Activated CD4-positive, alpha-beta T cell treated with anti-CD3 and anti-CD28 coated beads, Interleukin-2, amount 10 ng/mL, durations not matched to agents 7 days and 5 days (primary cell): ENCODE results near the gene ADH5. TPM values are rescaled to one million over a fixed set of nuclear protein-coding genes. Genes with fewer than 3 reads are reported as not detected.
A peak's percentile ranks its signal among the peaks of the same experiment; 100 is the strongest.

Source experiments
- CTCF ChIA-PET: fragments of 350-600 bp; sonication (Branson Sonifier 250); formaldehyde crosslinking; loops from one replicate; lab custom pipeline; 2021; ENCODE audit warnings: antibody characterized with exemption; lab: Charles Lee
- POLR2A ChIA-PET: fragments of 350-600 bp; sonication (Branson Sonifier 250); formaldehyde crosslinking; loops from one replicate; lab custom pipeline; 2021; ENCODE audit warnings: antibody characterized with exemption; lab: Charles Lee
- DNase-seq: peaks from one replicate; pipeline ENCODE4 v3.0.0-alpha.2; 2020
- H3K27ac Mint-ChIP-seq: one replicate; pipeline ENCODE4 v1.8.0; 2021; ENCODE audit warnings: mild to moderate bottlenecking, moderate library complexity, mixed read lengths
- H3K27me3 Mint-ChIP-seq: one replicate; pipeline ENCODE4 v1.8.0; 2021; ENCODE audit warnings: mixed read lengths
- H3K36me3 Mint-ChIP-seq: one replicate; pipeline ENCODE4 v1.8.0; 2021; ENCODE audit warnings: low read depth, mixed read lengths
- H3K4me1 Mint-ChIP-seq: one replicate; pipeline ENCODE4 v1.8.0; 2021; ENCODE audit warnings: mixed read lengths
- H3K4me3 Mint-ChIP-seq: one replicate; pipeline ENCODE4 v1.8.0; 2021; ENCODE audit warnings: mild to moderate bottlenecking, moderate library complexity, mixed read lengths
- H3K9me3 Mint-ChIP-seq: one replicate; pipeline ENCODE4 v1.8.0; 2021; ENCODE audit warnings: mixed read lengths
- total RNA-seq, 2 experiments: library from RNA; stranded (reverse); gene quantifications; one replicate each; pipeline ENCODE4 v1.2.3, GENCODE V29; 2021

The ADH5 gene
- total RNA-seq, 2 experiments from 2014 or later = 105 to 120 TPM

DNA sequence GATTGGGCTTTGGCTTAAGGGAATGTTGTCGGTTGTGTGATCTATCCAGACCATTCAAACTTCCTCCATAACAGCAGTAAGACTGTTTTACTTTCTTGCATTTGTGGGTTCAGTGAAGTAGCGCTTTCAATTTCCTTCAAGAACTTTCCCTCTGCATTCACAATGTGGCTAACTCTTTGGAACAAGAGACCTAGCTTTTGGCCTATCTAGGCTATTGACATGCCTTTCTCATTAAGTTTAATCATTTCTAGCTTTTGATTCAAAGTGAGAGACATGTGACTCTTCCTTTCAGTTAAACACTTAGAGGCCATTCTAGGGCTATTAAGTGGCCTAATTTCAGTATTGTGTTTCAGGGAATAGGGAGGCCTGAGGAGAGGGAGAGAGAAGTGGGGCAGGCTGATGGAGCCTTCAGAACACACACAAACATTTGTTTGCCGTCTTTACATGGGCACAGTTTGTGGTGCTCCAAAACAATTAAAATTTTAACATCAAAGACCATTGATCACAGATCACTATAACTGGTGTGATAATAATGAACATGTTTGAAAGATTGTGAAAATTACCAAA lies 34.1 kb downstream of the ADH5 start:
- Mint-ChIP-seq H3K9me3 (peaks cover 2% of the 10 kb centered on the region), H3K36me3 (peaks cover 50% of the 10 kb centered on the region), H3K4me1 (peaks cover 53% of the 10 kb centered on the region), H3K4me3 (no peak overlapping the region), H3K27ac (peak overlapping the region; percentile 65), H3K27me3 (no peaks in the 10 kb centered on the region)
- DNase-seq = no peak
- ChIA-PET POLR2A (no interaction called here), CTCF (interaction anchor here (0.6 to 1.0 kb wide), 2 partner anchors 15 to 587 kb away, joined by 3 to 5 read pairs; no protein-coding TSS in a partner anchor)

DNA sequence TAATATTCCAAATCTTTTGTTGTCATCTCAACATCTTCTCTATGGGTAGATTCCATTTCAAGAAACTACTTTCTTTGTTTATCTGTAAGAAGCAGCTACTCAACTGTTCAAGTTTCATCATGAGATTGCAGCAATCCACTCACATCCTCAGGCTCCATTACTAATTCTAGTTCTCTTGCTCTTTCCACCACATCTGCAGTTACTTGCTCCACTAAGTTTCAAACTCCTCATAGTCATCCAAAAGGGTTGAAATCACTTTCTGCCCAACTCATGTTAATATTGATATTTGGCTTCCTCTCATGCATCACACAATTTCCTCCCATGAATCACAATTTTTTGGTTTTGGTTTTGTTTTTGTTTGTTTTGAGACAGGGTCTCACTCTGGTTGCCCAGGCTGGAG lies 35.7 kb downstream of the ADH5 start:
- DNase-seq = no peak
- Mint-ChIP-seq H3K4me3 (no peak overlapping the region), H3K9me3 (peaks cover 2% of the 10 kb centered on the region), H3K4me1 (peaks cover 53% of the 10 kb centered on the region), H3K27ac (peak overlapping the region; percentile 9), H3K27me3 (no peaks in the 10 kb centered on the region), H3K36me3 (peaks cover 56% of the 10 kb centered on the region)
- ChIA-PET POLR2A (interaction anchor here (0.7 kb wide), 1 partner anchor 9 kb away, joined by 3 read pairs; no protein-coding TSS in a partner anchor), CTCF (interaction anchor here (1.0 to 1.1 kb wide), 2 partner anchors 58 to 124 kb away, joined by 3 read pairs; partner anchors contain the start of genes EIF4E and METAP1)

DNA sequence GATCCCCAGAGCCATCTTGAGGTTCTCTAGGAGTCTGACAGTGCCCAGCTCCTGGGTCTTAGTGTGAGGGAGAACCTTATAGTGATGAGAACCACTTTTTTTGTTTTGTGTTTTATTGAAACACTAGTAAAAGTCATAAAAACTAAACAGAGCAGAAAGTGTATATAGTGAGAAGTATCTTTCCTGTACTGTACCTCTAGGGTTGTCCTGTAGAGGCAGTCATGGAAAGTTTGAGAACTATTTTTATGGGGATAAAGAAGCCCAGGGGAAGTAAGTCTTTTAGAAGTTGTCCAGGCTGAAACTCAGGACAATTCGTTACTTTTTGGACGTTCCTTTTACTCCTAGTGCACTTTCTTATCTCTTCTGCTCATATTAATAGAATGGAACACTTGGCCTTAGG lies 40.9 kb downstream of the ADH5 start:
- Mint-ChIP-seq H3K9me3 (peaks cover 8% of the 10 kb centered on the region), H3K27me3 (no peaks in the 10 kb centered on the region), H3K4me3 (no peak overlapping the region), H3K27ac (peak overlapping the region; percentile 26), H3K4me1 (peaks cover 31% of the 10 kb centered on the region), H3K36me3 (peaks cover 75% of the 10 kb centered on the region)
- no peak for DNase-seq
- POLR2A ChIA-PET = no interaction called here
- CTCF ChIA-PET = interaction anchor here (0.9 to 1.5 kb wide), 2 partner anchors 9 to 39 kb away, joined by 3 to 4 read pairs; no protein-coding TSS in a partner anchor

- CTCF ChIA-PET = interaction anchor here (0.7 to 1.7 kb wide), 2 partner anchors 13 to 48 kb away, joined by 3 to 7 read pairs; partner anchors contain the start of gene METAP1
- no peaks in the 10 kb centered on the region for H3K27me3 Mint-ChIP-seq
- peak overlapping the region; percentile 35 for H3K4me3 Mint-ChIP-seq
- H3K27ac Mint-ChIP-seq = peak overlapping the region; percentile 83
- H3K4me1 Mint-ChIP-seq = peaks cover 17% of the 10 kb centered on the region
- H3K36me3 Mint-ChIP-seq = peaks cover 69% of the 10 kb centered on the region
- peaks cover 12% of the 10 kb centered on the region for H3K9me3 Mint-ChIP-seq
- DNase-seq = peak; percentile 13
- POLR2A ChIA-PET = interaction anchor here (0.5 to 0.6 kb wide), 2 partner anchors 10 to 355 kb away, joined by 3 to 5 read pairs; no protein-coding TSS in a partner anchor
Observed at GRCh38 chr4:99043346-99043745, 45.2 kb downstream of the ADH5 start.

GRCh38 chr4:99038213-99038612 lies 50.4 kb downstream of the ADH5 start:
- Mint-ChIP-seq H3K4me1 (peaks cover 13% of the 10 kb centered on the region), H3K36me3 (peaks cover 70% of the 10 kb centered on the region)
- POLR2A ChIA-PET = no interaction called here

DNA sequence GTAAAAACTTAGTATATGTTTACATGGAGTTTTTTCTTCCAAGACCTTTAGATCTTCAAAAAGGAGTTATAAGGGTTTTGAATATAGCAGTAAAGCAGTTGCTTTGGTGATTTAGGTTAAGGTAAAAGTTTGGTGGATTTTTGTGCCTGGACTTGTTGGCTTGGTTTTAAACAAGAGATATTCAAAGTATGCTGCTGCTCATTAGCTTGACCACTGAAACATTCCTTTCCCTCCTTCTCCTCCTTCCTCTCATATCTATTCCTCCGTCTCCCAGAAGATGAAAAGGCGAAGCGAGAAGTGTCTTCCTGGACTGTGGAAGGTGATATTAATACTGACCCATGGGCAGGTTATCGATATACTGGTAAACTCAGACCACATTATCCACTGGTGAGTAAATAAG lies 54.6 kb downstream of the ADH5 start:
- ChIA-PET POLR2A (interaction anchor here (0.6 kb wide), 1 partner anchor 22 kb away, joined by 7 read pairs; no protein-coding TSS in a partner anchor), CTCF (no interaction called here)
- peaks cover 13% of the 10 kb centered on the region for H3K9me3 Mint-ChIP-seq
- H3K27ac Mint-ChIP-seq = no peak overlapping the region
- peaks cover 15% of the 10 kb centered on the region for H3K4me1 Mint-ChIP-seq
- H3K27me3 Mint-ChIP-seq = no peaks in the 10 kb centered on the region
- no peak overlapping the region for H3K4me3 Mint-ChIP-seq
- H3K36me3 Mint-ChIP-seq = peaks cover 69% of the 10 kb centered on the region
- DNase-seq = no peak

More at GRCh38 chr4:99038213-99038612, 50.4 kb downstream of the ADH5 start:
- Mint-ChIP-seq H3K4me3 (no peak overlapping the region), H3K27me3 (no peaks in the 10 kb centered on the region), H3K27ac (no peak overlapping the region), H3K9me3 (peaks cover 17% of the 10 kb centered on the region)
- DNase-seq = no peak
- CTCF ChIA-PET = no interaction called here

GRCh38 chr4:99029852-99030251 lies 58.7 kb downstream of the ADH5 start:
- ChIA-PET CTCF (interaction anchor here (1.1 to 1.6 kb wide), 3 partner anchors 10 to 34 kb away, joined by 3 to 4 read pairs (median 4); partner anchors contain the start of gene METAP1), POLR2A (no interaction called here)
- Mint-ChIP-seq H3K27me3 (no peaks in the 10 kb centered on the region), H3K4me1 (peaks cover 15% of the 10 kb centered on the region), H3K4me3 (no peak overlapping the region), H3K9me3 (peaks cover 3% of the 10 kb centered on the region), H3K27ac (no peak overlapping the region), H3K36me3 (peaks cover 36% of the 10 kb centered on the region)
- no peak for DNase-seq

DNA sequence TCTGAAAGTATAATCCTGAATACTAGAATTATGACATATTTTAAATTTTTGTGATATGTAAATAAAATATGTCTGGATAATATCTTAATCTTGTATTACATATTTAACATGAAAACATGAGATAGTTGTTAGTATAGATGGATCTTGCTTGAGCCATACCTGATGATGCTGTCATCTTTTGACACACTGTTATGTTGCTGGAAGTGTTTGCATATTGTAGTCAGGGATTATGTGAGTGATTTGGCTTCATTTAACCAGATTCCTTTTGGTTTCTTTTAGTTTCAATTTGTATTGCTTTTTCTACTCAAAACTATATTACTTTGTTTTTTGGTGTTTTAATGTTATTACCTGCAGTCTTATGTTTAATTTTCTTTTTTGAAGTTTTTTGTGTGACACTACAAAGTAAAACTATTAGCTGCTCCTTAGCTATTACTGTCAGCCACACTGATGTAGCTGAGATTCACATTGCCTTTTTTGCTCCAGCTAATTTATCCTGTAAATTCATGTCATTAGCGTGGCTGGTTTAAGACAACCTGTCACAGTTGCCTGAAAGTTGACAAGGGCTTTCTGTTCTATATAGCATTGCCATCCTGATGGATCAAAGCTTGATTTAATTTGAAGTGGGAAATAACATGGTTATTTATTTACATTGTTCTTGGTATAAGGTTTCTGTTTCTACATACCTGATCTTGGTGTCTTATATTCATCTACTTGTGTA lies 59.4 kb downstream of the ADH5 start:
- Mint-ChIP-seq H3K27ac (no peak overlapping the region), H3K36me3 (peaks cover 30% of the 10 kb centered on the region), H3K9me3 (peaks cover 3% of the 10 kb centered on the region), H3K4me3 (no peak overlapping the region), H3K4me1 (peaks cover 21% of the 10 kb centered on the region), H3K27me3 (no peaks in the 10 kb centered on the region)
- ChIA-PET POLR2A (no interaction called here), CTCF (interaction anchor here (1.1 to 1.6 kb wide), 3 partner anchors 11 to 33 kb away, joined by 3 to 4 read pairs (median 4); partner anchors contain the start of gene METAP1)
- no peak for DNase-seq

GRCh38 chr4:99028187-99028586 lies 60.4 kb downstream of the ADH5 start:
- H3K4me3 Mint-ChIP-seq = no peak overlapping the region
- DNase-seq = no peak
- H3K27ac Mint-ChIP-seq = no peak overlapping the region
- ChIA-PET CTCF (no interaction called here), POLR2A (no interaction called here)
- H3K27me3 Mint-ChIP-seq = no peaks in the 10 kb centered on the region
- H3K9me3 Mint-ChIP-seq = no peaks in the 10 kb centered on the region
- peaks cover 26% of the 10 kb centered on the region for H3K4me1 Mint-ChIP-seq
- H3K36me3 Mint-ChIP-seq = peaks cover 23% of the 10 kb centered on the region

DNA sequence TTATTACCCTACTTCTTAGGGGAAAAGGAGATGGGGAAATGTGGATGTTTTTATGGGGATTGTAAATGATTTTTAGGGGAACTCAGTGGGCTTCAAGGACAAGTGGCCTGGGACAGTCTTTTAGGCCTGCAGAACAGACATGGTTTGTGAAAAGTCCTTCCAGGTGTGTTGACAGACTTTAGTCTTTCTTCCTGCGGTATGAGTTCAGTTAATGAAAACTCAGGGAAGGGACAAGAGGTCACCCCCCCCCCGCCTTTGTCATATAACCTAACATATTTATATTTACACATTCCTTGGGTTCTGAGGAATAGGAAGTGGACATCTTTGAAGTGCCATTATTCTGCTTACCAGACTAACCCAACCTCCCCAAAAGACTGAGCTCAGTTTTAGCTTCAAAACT lies 61.3 kb downstream of the ADH5 start:
- CTCF ChIA-PET = interaction anchor here (0.7 kb wide), 1 partner anchor 426 kb away, joined by 3 read pairs; no protein-coding TSS in a partner anchor
- Mint-ChIP-seq H3K36me3 (peaks cover 24% of the 10 kb centered on the region), H3K27ac (no peak overlapping the region), H3K4me1 (peaks cover 26% of the 10 kb centered on the region), H3K9me3 (no peaks in the 10 kb centered on the region), H3K4me3 (no peak overlapping the region), H3K27me3 (no peaks in the 10 kb centered on the region)
- no peak for DNase-seq
- POLR2A ChIA-PET = interaction anchor here (0.7 kb wide), 1 partner anchor 29 kb away, joined by 4 read pairs; no protein-coding TSS in a partner anchor

DNA sequence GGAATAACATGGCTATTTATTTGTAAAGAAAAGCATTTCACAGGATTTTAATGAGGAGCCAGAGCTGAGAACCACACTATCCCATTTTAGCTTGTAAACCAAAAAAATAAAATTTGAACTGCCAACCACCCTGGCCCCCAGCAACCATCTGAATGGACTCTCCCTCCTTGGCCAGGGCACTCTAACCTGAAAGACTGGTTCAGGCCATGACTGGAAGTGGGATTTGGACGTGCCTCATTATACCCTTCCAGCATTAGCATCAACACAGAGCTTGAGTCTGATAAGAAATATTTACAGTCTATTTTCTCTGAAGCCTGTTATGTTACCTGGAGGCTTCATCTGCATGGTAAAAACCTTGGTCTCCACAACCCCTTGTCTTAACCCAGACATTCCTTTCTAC lies 63.1 kb downstream of the ADH5 start:
- Mint-ChIP-seq H3K36me3 (peaks cover 33% of the 10 kb centered on the region), H3K27me3 (no peaks in the 10 kb centered on the region), H3K9me3 (peaks cover 14% of the 10 kb centered on the region), H3K4me1 (peaks cover 26% of the 10 kb centered on the region), H3K4me3 (no peak overlapping the region), H3K27ac (no peak overlapping the region)
- CTCF ChIA-PET = interaction anchor here (1.5 to 2.2 kb wide), 2 partner anchors 18 to 26 kb away, joined by 3 to 9 read pairs; no protein-coding TSS in a partner anchor
- POLR2A ChIA-PET = no interaction called here
- DNase-seq = no peak

GRCh38 chr4:99024481-99025275 lies 63.9 kb downstream of the ADH5 start:
- no peak for DNase-seq
- Mint-ChIP-seq H3K9me3 (peaks cover 17% of the 10 kb centered on the region), H3K4me3 (no peak overlapping the region), H3K36me3 (peaks cover 34% of the 10 kb centered on the region), H3K27me3 (no peaks in the 10 kb centered on the region), H3K4me1 (peaks cover 20% of the 10 kb centered on the region), H3K27ac (peak overlapping the region; percentile 4)
- ChIA-PET CTCF (interaction anchor here (1.5 to 2.2 kb wide), 2 partner anchors 17 to 25 kb away, joined by 3 to 9 read pairs; no protein-coding TSS in a partner anchor), POLR2A (no interaction called here)
